ENCODE results near the gene ATP2A2. TPM values are rescaled to one million over a fixed set of nuclear protein-coding genes. Genes with fewer than 3 reads are reported as not detected.

ATP2A2 gene
- polyA plus RNA-seq, 1 donor (not counting 4 experiments of a cell fraction or from before 2014, with no cell fraction given) = 127 TPM

DNA sequence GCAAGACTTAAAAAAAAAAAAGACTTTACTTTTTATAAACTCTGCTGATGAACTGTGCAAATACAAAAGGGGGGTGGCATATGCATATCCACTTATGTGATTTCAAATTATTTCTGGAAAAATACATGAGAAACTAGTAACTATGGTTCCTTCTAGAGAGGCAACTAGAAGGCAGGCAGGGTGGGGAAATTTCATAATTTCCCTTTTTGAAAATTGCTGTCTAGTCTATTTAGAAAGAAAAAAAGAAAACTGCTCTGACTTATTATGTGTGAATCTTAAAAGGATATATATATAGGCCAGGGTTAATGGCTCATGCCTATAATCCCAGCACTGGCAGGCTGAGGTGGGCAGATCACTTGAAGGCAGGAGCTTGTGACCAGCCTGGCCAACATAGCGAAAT is 80.2 kb downstream of the ATP2A2 start:
- Histone ChIP-seq H3K9ac (ENCODE audit: control insufficient read depth, extremely low read depth, insufficient read depth, low read length) (no peak overlapping the region), H3K9me3 (ENCODE audit: control insufficient read depth, low read depth, low read length) (no peaks in the 10 kb centered on the region)

GRCh38 chr12:110365489-110366320 is 84.7 kb downstream of the ATP2A2 start:
- H3K79me2 ChIP-seq (ENCODE audit: control insufficient read depth, insufficient read depth, low read length) = no peaks in the 10 kb centered on the region
- H3K27me3 ChIP-seq (ENCODE audit: control insufficient read depth, extremely low read depth, insufficient read depth, low read length) = no peaks in the 10 kb centered on the region
- dilution Hi-C loops (cut with MboI; ENCODE audit: extremely low pct_ligation_motif_present, low sequenced_read_pairs) = no loop called here
- no peak for FAIRE-seq
- H3K27ac ChIP-seq (ENCODE audit: control insufficient read depth, insufficient read depth, low read length) = no peak overlapping the region
- peaks cover 10% of the 10 kb centered on the region for H3K4me1 ChIP-seq (ENCODE audit: control insufficient read depth, extremely low read depth, insufficient read depth, low read length)
- no peak overlapping the region for H3K4me3 ChIP-seq (ENCODE audit: control insufficient read depth in 2 of 3, extremely low read depth in 1 of 3, insufficient read depth in 2 of 3, low read depth in 1 of 3, low read length in 3 of 3)
- no peak overlapping the region for H3K4me2 ChIP-seq (ENCODE audit: control insufficient read depth, extremely low read depth, insufficient read depth, low read depth, low read length)
- no peak overlapping the region for H2AFZ ChIP-seq (ENCODE audit: control insufficient read depth, low read length)
- TF ChIP-seq EZH2 (IDR thresholded peaks at IDR 0.05; ENCODE audit: low read length) = no peak
- TF ChIP-seq CTCF (optimal IDR thresholded peaks at IDR 0.05 in 1 of 3, IDR thresholded peaks at IDR 0.05 in 1 of 3, conservative IDR thresholded peaks at IDR 0.05 in 1 of 3; ENCODE audit: extremely low read depth in 1 of 3, insufficient read depth in 2 of 3, low read length in 3 of 3) = no peak
- DNase-seq (ENCODE audit: low read depth, low spot score) = no peak
- H3K9me1 ChIP-seq (ENCODE audit: control insufficient read depth, extremely low read depth, insufficient read depth, low read length) = no peaks in the 10 kb centered on the region
- no peaks in the 10 kb centered on the region for H4K20me1 ChIP-seq (ENCODE audit: control insufficient read depth, extremely low read depth, insufficient read depth, low read length)
- no peaks in the 10 kb centered on the region for H3K9me3 ChIP-seq (ENCODE audit: control insufficient read depth, low read depth, low read length)
- H3K9ac ChIP-seq (ENCODE audit: control insufficient read depth, extremely low read depth, insufficient read depth, low read length) = no peak overlapping the region
- H3K36me3 ChIP-seq (ENCODE audit: control insufficient read depth in 2 of 2, extremely low read depth in 1 of 2, insufficient read depth in 2 of 2, low read length in 2 of 2) = no peaks in the 10 kb centered on the region

More for the DNA sequence above, 80.2 kb downstream of the ATP2A2 start:
- FAIRE-seq (no peak), DNase-seq (ENCODE audit: low read depth, low spot score) (no peak)
- H4K20me1 ChIP-seq (ENCODE audit: control insufficient read depth, extremely low read depth, insufficient read depth, low read length) = no peaks in the 10 kb centered on the region
- no peaks in the 10 kb centered on the region for H3K4me1 ChIP-seq (ENCODE audit: control insufficient read depth, extremely low read depth, insufficient read depth, low read length)
- no peak for TF ChIP-seq CTCF (optimal IDR thresholded peaks at IDR 0.05 in 1 of 3, IDR thresholded peaks at IDR 0.05 in 1 of 3, conservative IDR thresholded peaks at IDR 0.05 in 1 of 3; ENCODE audit: extremely low read depth in 1 of 3, insufficient read depth in 2 of 3, low read length in 3 of 3)
- no peak for TF ChIP-seq EZH2 (IDR thresholded peaks at IDR 0.05; ENCODE audit: low read length)
- no peaks in the 10 kb centered on the region for H3K9me1 ChIP-seq (ENCODE audit: control insufficient read depth, extremely low read depth, insufficient read depth, low read length)
- dilution Hi-C loops (cut with MboI; ENCODE audit: extremely low pct_ligation_motif_present, low sequenced_read_pairs) = no loop called here
- H2AFZ ChIP-seq (ENCODE audit: control insufficient read depth, low read length) = no peak overlapping the region
- H3K79me2 ChIP-seq (ENCODE audit: control insufficient read depth, insufficient read depth, low read length) = no peaks in the 10 kb centered on the region
- no peaks in the 10 kb centered on the region for H3K27me3 ChIP-seq (ENCODE audit: control insufficient read depth, extremely low read depth, insufficient read depth, low read length)
- no peak overlapping the region for H3K27ac ChIP-seq (ENCODE audit: control insufficient read depth, insufficient read depth, low read length)
- no peak overlapping the region for H3K4me3 ChIP-seq (ENCODE audit: control insufficient read depth in 2 of 3, extremely low read depth in 1 of 3, insufficient read depth in 2 of 3, low read depth in 1 of 3, low read length in 3 of 3)
- no peak overlapping the region for H3K4me2 ChIP-seq (ENCODE audit: control insufficient read depth, extremely low read depth, insufficient read depth, low read depth, low read length)
- no peaks in the 10 kb centered on the region for H3K36me3 ChIP-seq (ENCODE audit: control insufficient read depth in 2 of 2, extremely low read depth in 1 of 2, insufficient read depth in 2 of 2, low read length in 2 of 2)
